Measurements from ENCODE around the gene KRT77. TPM values are rescaled to one million over a fixed set of nuclear protein-coding genes. Genes with fewer than 3 reads are reported as not detected.

The KRT77 gene
- total and polyA plus RNA-seq, 10 of the 15 experiments (the other 5 are each of a cell fraction or from before 2014, with no cell fraction given): not detected

DNA sequence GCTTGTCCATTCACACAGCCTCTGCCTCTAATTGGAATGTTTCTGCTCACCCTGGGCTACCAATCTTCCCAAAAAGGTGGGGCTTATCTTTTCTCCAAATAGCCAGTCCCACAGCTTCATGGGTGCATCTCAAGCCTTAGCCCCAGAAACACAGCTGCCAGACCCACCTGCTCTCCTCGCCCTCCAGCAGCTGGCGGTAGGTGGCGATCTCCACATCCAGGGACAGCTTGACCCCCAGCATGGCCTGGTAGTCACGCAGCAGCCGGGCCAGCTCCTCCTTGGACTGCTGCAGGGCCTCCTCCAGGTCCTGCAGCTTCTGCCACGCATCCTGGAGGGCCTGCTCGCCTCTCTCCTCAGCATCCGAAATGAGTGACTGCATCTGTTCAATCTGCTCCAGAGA, 11.1 kb downstream of the KRT77 start (continued):
- TF ChIP-seq, protein P1, sequence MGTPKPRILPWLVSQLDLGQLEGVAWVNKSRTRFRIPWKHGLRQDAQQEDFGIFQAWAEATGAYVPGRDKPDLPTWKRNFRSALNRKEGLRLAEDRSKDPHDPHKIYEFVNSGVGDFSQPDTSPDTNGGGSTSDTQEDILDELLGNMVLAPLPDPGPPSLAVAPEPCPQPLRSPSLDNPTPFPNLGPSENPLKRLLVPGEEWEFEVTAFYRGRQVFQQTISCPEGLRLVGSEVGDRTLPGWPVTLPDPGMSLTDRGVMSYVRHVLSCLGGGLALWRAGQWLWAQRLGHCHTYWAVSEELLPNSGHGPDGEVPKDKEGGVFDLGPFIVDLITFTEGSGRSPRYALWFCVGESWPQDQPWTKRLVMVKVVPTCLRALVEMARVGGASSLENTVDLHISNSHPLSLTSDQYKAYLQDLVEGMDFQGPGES (IDR thresholded peaks at IDR 0.05): no peak

DNA sequence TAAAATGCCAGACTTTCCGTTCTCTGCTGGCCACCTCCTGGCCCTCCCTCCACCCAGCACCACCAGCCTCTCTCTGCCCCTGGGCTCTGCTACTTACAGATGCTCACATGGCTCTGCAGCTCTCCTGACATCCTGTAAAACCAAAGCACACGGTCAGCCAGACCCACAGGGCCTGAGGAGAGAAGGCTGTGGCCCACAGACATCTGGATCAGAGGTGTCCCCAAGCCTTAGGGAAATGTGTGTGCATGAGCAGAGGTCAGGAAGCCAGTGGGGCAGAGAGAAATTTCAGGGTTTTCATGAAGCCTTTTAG, 11.5 kb downstream of the KRT77 start:
- intact Hi-C loops (cut with micrococcal nuclease; ENCODE audit: unreplicated experiment) (no loop called here), in situ Hi-C loops (cut with MboI) (no loop called here)
- Histone ChIP-seq H3K9me3 (replicated peaks; ENCODE audit: control insufficient read depth, insufficient read depth, low read length) (no peaks in the 10 kb centered on the region), H3K4me2 (ENCODE audit: control insufficient read depth, insufficient read depth) (no peak overlapping the region), H3K27ac (ENCODE audit: control insufficient read depth, insufficient read depth) (no peak overlapping the region), H3K4me1 (ENCODE audit: control insufficient read depth, insufficient read depth, low read length) (no peaks in the 10 kb centered on the region), H3K4me3 (no peak overlapping the region), H2AFZ (ENCODE audit: control insufficient read depth, low read depth, low read length) (no peak overlapping the region), H3K27me3 (replicated peaks in 1 of 2; ENCODE audit: control insufficient read depth in 2 of 2, insufficient read depth in 2 of 2, low read length in 1 of 2) (peaks cover 9% of the 10 kb centered on the region in 2 experiments), H3K9ac (ENCODE audit: control insufficient read depth, insufficient read depth, low read length) (no peak overlapping the region), H4K20me1 (ENCODE audit: control insufficient read depth, insufficient read depth) (no peaks in the 10 kb centered on the region), H3K79me2 (ENCODE audit: control insufficient read depth, insufficient read depth, low read length) (no peaks in the 10 kb centered on the region), H3K36me3 (ENCODE audit: control insufficient read depth in 2 of 2, insufficient read depth in 2 of 2, low read length in 1 of 2) (no peaks in the 10 kb centered on the region)
- SMC1A ChIA-PET (ENCODE audit: uncharacterized antibody, unreplicated experiment): no interaction called here
- CTCF ChIA-PET: interaction anchor here (0.6 kb wide), 1 partner anchor 49 kb away, joined by 3 read pairs; no protein-coding TSS in a partner anchor
- BruUV-seq (replicated peaks): no TSS peak
- ATAC-seq (no peak), FAIRE-seq (no peak), DNase-seq (ENCODE audit: low read depth, low spot score) (no peak)
- WGBS (ENCODE audit: insufficient coverage, insufficient replicate concordance, low lambda C conversion rate, missing lambda C conversion rate): 47% methylated on average over 2 of the region's 2 CpGs
- POLR2A ChIA-PET: no interaction called here
- RAD21 ChIA-PET (ENCODE audit: unreplicated experiment): no interaction called here
- TF ChIP-seq, protein P2, sequence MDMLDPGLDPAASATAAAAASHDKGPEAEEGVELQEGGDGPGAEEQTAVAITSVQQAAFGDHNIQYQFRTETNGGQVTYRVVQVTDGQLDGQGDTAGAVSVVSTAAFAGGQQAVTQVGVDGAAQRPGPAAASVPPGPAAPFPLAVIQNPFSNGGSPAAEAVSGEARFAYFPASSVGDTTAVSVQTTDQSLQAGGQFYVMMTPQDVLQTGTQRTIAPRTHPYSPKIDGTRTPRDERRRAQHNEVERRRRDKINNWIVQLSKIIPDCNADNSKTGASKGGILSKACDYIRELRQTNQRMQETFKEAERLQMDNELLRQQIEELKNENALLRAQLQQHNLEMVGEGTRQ (IDR thresholded peaks at IDR 0.05; ENCODE audit: borderline replicate concordance, low read depth, low read length): no peak
- TF ChIP-seq IKZF2 (IDR thresholded peaks at IDR 0.05) (no peak), JUNB (IDR thresholded peaks at IDR 0.05) (no peak), ZNF24 (IDR thresholded peaks at IDR 0.05) (no peak), NR2F1 (conservative IDR thresholded peaks at IDR 0.05) (no peak), SIX5 (IDR thresholded peaks at IDR 0.05; ENCODE audit: low read depth, low read length, severe bottlenecking) (no peak), RAD21 (IDR thresholded peaks at IDR 0.05; ENCODE audit: insufficient read depth, low read depth, low read length) (no peak)

Measured in GM12878 (cell line).